ENCODE data around the gene COQ2. TPM values are rescaled to one million over a fixed set of nuclear protein-coding genes. Genes with fewer than 3 reads are reported as not detected.

The COQ2 gene
- polyA plus RNA-seq, 1 donor (not counting 4 experiments of a cell fraction or from before 2014, with no cell fraction given), result 29.1 TPM

DNA sequence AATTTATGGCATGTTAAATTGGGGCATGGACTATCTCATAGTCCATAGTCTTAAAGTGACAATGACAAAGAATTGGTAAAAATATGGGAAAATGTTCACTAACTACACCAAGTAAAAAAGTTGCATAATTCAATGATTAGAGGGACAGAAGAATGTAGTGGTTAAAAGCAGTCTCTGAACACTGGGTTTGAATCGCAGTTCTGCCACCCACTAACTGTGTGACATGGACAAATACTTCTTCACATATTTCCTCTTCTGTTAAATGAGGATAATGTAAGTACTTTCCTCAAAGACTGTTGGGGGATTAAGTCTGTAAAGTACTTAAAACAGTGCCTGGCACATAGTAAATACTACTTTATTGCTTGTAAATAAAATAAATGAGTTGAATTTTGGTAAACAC is 15.3 kb downstream of the COQ2 start:
- no peaks in the 10 kb centered on the region for H3K4me1 ChIP-seq (ENCODE audit: control insufficient read depth, extremely low read depth, insufficient read depth, low read length)
- no peak overlapping the region for H3K9ac ChIP-seq (ENCODE audit: control insufficient read depth, extremely low read depth, insufficient read depth, low read length)
- no peak overlapping the region for H2AFZ ChIP-seq (ENCODE audit: control insufficient read depth, low read length)
- no peaks in the 10 kb centered on the region for H3K9me3 ChIP-seq (ENCODE audit: control insufficient read depth, low read depth, low read length)
- no peak for FAIRE-seq
- no peak for TF ChIP-seq EZH2 (IDR thresholded peaks at IDR 0.05; ENCODE audit: low read length)
- TF ChIP-seq, protein P1, sequence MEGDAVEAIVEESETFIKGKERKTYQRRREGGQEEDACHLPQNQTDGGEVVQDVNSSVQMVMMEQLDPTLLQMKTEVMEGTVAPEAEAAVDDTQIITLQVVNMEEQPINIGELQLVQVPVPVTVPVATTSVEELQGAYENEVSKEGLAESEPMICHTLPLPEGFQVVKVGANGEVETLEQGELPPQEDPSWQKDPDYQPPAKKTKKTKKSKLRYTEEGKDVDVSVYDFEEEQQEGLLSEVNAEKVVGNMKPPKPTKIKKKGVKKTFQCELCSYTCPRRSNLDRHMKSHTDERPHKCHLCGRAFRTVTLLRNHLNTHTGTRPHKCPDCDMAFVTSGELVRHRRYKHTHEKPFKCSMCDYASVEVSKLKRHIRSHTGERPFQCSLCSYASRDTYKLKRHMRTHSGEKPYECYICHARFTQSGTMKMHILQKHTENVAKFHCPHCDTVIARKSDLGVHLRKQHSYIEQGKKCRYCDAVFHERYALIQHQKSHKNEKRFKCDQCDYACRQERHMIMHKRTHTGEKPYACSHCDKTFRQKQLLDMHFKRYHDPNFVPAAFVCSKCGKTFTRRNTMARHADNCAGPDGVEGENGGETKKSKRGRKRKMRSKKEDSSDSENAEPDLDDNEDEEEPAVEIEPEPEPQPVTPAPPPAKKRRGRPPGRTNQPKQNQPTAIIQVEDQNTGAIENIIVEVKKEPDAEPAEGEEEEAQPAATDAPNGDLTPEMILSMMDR (optimal IDR thresholded peaks at IDR 0.05 in 1 of 3, IDR thresholded peaks at IDR 0.05 in 1 of 3, conservative IDR thresholded peaks at IDR 0.05 in 1 of 3; ENCODE audit: extremely low read depth in 1 of 3, insufficient read depth in 2 of 3, low read length in 3 of 3), result no peak
- H3K4me2 ChIP-seq (ENCODE audit: control insufficient read depth, extremely low read depth, insufficient read depth, low read depth, low read length), result no peak overlapping the region
- H3K27me3 ChIP-seq (ENCODE audit: control insufficient read depth, extremely low read depth, insufficient read depth, low read length), result no peaks in the 10 kb centered on the region
- dilution Hi-C loops (cut with MboI; ENCODE audit: extremely low pct_ligation_motif_present, low sequenced_read_pairs), result no loop called here
- no peaks in the 10 kb centered on the region for H4K20me1 ChIP-seq (ENCODE audit: control insufficient read depth, extremely low read depth, insufficient read depth, low read length)
- no peaks in the 10 kb centered on the region for H3K9me1 ChIP-seq (ENCODE audit: control insufficient read depth, extremely low read depth, insufficient read depth, low read length)
- H3K4me3 ChIP-seq (ENCODE audit: control insufficient read depth in 2 of 3, extremely low read depth in 1 of 3, insufficient read depth in 2 of 3, low read depth in 1 of 3, low read length in 3 of 3), result no peak overlapping the region
- peaks cover 4 to 12% of the 10 kb centered on the region in 2 experiments for H3K36me3 ChIP-seq (ENCODE audit: control insufficient read depth in 2 of 2, extremely low read depth in 1 of 2, insufficient read depth in 2 of 2, low read length in 2 of 2)
- H3K27ac ChIP-seq (ENCODE audit: control insufficient read depth, insufficient read depth, low read length), result no peak overlapping the region
- DNase-seq (ENCODE audit: low read depth, low spot score), result no peak
- no peaks in the 10 kb centered on the region for H3K79me2 ChIP-seq (ENCODE audit: control insufficient read depth, insufficient read depth, low read length)

GRCh38 chr4:83268491-83268890 is 16.1 kb downstream of the COQ2 start:
- Histone ChIP-seq H3K4me1 (ENCODE audit: control insufficient read depth, extremely low read depth, insufficient read depth, low read length) (no peaks in the 10 kb centered on the region), H3K9me3 (ENCODE audit: control insufficient read depth, low read depth, low read length) (no peaks in the 10 kb centered on the region), H3K4me2 (ENCODE audit: control insufficient read depth, extremely low read depth, insufficient read depth, low read depth, low read length) (no peak overlapping the region), H3K9ac (ENCODE audit: control insufficient read depth, extremely low read depth, insufficient read depth, low read length) (no peak overlapping the region), H3K9me1 (ENCODE audit: control insufficient read depth, extremely low read depth, insufficient read depth, low read length) (no peaks in the 10 kb centered on the region), H3K4me3 (ENCODE audit: control insufficient read depth in 2 of 3, extremely low read depth in 1 of 3, insufficient read depth in 2 of 3, low read depth in 1 of 3, low read length in 3 of 3) (no peak overlapping the region), H3K27me3 (ENCODE audit: control insufficient read depth, extremely low read depth, insufficient read depth, low read length) (no peaks in the 10 kb centered on the region), H4K20me1 (ENCODE audit: control insufficient read depth, extremely low read depth, insufficient read depth, low read length) (no peaks in the 10 kb centered on the region), H3K36me3 (ENCODE audit: control insufficient read depth in 2 of 2, extremely low read depth in 1 of 2, insufficient read depth in 2 of 2, low read length in 2 of 2) (peaks cover 4 to 12% of the 10 kb centered on the region in 2 experiments), H3K27ac (ENCODE audit: control insufficient read depth, insufficient read depth, low read length) (no peak overlapping the region), H2AFZ (ENCODE audit: control insufficient read depth, low read length) (no peak overlapping the region), H3K79me2 (ENCODE audit: control insufficient read depth, insufficient read depth, low read length) (no peaks in the 10 kb centered on the region)
- dilution Hi-C loops (cut with MboI; ENCODE audit: extremely low pct_ligation_motif_present, low sequenced_read_pairs), result no loop called here
- TF ChIP-seq, protein P1 (optimal IDR thresholded peaks at IDR 0.05 in 1 of 3, IDR thresholded peaks at IDR 0.05 in 1 of 3, conservative IDR thresholded peaks at IDR 0.05 in 1 of 3; ENCODE audit: extremely low read depth in 1 of 3, insufficient read depth in 2 of 3, low read length in 3 of 3), result no peak
- DNase-seq (ENCODE audit: low read depth, low spot score) (no peak), FAIRE-seq (no peak)
